Hepatic stellate cell (primary cell): ENCODE data around the gene NAALADL2.

Source experiments
- DNase-seq: peaks from one replicate; pipeline ENCODE4 v3.0.0; 2011; ENCODE audit warnings: low spot score

Gene NAALADL2

DNA sequence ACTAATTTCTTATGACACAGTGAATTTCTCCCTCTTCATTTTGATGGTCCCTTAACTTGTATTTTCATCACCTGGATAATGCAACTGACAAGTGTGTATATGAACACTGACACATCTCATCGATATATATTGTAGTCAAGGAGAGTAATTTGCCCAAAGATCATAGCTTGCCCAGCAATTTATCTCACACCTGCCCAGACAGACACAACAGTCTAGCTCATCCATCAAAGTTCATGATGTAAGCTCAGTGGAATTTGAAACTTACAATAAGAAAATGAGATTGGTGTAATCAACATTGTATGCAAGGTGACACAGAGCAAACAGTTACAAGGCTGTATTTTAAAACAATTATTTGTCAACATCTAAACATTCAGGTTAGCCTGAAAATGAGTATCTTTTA lies 805.8 kb downstream of the NAALADL2 start:
- DNase-seq: no peak

DNA sequence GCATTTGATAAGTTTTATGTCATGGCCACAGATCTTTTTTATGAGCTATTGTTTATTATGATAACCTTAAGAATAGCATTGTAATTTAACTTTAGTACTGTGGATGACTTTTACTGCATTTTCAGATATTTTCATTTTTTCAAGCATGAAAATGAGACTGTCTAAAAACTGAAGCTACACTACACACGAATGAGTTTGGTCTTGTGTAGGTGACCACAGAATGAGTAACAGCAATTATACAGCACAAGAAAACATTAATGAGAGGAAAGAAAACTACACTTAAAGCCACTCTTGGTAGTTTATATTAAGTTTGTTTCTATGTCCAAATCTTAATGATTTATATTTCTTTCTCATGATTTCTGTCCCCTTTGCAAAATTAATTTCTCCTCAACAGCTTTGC lies 809.2 kb downstream of the NAALADL2 start:
- DNase-seq: no peak

DNA sequence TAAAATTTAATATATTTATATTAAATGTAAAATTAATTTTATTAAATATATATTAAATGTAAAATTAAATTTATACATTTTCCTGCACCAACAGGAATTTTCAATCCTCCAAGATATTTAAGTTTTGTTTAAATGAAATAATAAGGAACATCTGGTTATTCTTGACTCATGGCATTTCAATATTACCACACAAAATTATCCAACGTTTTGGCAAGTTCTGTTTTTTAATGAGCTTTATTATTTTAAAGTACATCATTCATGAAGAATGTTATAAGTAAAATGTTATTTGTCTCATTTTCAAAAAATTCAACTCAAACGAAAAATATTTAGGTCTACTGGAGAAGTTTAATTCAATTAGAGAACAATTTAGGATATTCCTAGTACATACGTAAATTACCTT lies 811.4 kb downstream of the NAALADL2 start:
- DNase-seq: no peak

DNA sequence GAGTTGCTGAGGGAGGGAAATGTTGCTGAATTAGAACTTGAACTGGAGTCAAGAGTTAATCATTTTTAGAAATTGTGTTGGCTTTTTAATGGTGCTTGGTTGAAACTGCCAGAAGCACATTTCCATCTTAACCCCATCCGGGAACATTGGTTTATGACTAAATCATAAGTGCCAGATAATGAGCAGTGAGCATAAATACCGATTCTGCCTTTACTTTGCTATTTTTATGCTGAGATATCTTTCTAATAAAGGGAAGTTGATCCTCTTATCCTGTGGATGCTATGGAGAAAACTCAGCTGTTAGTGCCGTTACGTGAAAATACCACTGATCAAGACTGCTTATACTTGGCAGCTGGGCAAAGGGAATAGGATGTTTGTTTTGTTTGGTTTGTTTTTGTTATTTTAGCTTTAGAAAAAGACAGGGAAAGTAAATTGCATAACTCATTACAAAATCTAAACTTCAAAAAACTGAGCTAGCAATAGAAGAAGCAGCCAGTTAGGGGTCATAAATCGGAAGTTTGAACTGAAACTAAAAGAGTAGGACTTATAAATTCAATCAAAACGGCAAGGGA lies 813.1 kb downstream of the NAALADL2 start:
- DNase-seq: peak; percentile 6

- DNase-seq: no peak
These were observed 820.4 kb downstream of the NAALADL2 start for GRCh38 chr3:175679568-175679967.

DNA sequence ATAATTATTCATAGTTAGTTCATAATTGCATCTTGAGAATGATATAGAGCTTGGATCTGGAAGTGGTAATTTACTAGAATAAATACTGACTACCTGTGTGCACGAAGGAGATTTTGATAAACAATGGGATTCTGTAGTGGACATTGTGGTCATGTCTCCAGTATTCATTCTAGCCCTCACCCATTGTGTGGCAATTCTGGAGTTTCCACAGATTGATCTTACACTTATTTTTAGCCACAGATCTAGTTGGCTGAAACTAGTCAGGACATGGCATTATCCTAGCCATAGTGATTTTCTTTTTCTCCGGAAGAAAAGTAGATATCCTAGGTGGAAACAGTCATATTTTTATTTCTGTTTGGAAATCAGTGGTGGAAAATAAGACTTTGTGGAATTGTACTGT lies 833.1 kb downstream of the NAALADL2 start:
- no peak for DNase-seq

DNA sequence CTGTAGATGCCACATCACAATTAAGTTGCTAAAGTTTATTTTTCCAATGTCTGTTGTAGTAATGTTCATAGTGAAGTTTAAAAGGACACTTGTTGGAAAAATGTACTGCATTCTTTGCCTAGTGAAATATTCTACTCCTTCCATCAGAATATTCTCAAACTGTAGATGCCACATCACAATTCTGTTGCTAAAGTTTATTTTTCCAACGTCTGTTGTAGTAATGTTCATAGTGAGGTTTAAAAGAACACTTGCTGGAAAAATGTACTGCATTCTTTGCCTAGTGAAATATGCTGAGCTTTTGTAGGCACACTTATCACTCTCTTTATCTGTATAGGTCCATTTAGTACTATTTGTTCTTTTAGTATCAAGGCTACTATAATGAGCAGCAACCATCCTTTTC lies 836.1 kb downstream of the NAALADL2 start:
- no peak for DNase-seq

GRCh38 chr3:175702956-175703355 lies 843.8 kb downstream of the NAALADL2 start:
- DNase-seq: no peak

- no peak for DNase-seq
These were observed 845.4 kb downstream of the NAALADL2 start for GRCh38 chr3:175704366-175705055.

DNA sequence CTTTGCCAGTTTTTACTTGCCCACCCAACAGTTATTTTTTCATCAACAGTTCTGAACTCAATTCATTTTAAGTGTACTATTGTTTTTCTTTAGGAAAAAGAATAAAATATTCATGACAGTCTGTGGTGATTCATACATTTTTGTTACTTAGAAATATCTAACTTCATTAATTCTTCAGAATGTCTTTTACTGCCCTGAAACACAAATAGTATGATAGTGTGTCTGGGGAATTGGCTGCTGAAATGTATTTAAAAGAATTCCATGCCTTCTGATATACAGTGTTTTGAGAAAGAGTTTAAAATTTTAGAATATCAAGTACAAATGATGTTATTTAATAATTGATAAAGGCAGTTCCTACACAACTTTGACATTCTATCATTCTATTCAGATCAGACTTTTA lies 854.1 kb downstream of the NAALADL2 start:
- no peak for DNase-seq

DNA sequence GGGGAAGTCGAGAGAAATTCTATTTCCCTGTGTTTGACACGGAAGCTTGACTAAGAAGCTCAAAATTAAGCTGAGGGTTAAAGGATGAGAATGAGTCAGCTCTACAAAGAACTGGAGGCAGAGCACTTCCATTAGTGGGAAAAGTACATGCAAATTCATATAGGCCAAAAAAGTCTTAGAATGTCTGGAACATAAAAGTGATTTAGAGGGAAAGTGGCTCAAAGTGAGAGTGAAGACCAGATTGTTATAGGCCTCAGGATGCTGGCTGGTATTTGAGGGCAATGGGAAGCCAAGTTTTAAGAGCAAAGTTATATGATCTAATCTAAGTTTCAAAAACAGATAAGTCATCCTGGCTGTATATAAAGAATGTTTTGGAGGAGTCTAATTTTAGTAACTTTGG lies 857.3 kb downstream of the NAALADL2 start:
- peak; percentile 6 for DNase-seq

DNA sequence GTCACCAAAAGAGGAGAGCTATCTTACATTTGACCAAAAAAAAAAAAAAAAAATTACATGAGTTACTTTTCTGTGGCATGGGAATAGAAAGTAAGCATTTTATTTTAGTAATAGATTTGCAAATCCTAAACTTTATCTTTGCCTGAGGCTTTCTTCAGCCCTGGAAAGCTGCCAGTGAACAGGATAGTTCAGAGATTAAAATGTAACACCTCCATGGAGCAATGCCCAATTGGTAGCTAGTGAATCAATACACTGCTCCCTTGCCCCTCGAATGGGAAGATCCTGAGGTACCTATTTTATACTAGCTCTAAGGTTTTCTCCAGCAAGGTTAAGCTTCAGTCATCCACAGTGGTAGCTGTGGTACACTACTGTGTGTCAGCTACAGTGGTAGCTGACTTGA lies 867.1 kb downstream of the NAALADL2 start:
- DNase-seq: no peak

- DNase-seq: no peak
These were observed 869.4 kb downstream of the NAALADL2 start for GRCh38 chr3:175728566-175728965.

- DNase-seq: no peak
These were observed 870.3 kb downstream of the NAALADL2 start for GRCh38 chr3:175729466-175729865.

- no peak for DNase-seq
These were observed 872.4 kb downstream of the NAALADL2 start for GRCh38 chr3:175731543-175731942.

DNA sequence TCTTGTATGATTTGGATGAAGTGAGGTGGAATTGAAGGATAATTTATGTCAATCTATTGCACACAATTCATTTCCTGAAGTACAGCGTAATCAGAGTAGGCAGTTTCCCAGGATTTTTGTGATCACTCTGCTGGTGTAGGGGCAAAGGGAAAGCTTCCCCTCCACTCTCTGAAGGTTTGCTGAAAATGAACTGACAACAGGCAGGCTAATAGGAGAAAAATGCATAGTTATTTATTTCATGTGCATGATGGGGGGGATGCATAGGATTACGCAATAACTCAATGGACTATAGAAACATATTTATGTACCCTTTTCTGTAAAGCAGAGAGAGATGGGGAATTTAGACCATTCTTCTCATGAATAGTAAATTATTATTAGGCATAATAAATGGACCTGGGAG lies 872.9 kb downstream of the NAALADL2 start:
- DNase-seq: no peak

DNA sequence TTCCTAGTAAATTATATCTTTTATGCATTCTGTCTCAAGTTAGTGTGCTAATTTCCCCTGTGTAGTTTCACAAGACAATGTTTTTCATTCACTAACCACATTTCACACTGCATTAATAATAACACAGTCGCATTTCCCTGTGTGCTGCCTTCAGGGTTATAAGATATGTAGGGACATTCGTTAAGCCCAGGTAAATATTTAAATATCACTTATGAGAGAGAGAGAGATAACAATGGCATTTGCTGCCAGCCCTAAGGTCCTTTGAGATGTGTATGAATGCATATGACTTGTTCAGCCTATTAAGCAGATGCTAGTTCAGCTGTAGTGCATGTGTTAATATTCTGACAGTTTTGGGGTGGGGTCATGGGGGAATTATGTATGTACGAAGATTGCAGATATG lies 876.7 kb downstream of the NAALADL2 start:
- DNase-seq: no peak

DNA sequence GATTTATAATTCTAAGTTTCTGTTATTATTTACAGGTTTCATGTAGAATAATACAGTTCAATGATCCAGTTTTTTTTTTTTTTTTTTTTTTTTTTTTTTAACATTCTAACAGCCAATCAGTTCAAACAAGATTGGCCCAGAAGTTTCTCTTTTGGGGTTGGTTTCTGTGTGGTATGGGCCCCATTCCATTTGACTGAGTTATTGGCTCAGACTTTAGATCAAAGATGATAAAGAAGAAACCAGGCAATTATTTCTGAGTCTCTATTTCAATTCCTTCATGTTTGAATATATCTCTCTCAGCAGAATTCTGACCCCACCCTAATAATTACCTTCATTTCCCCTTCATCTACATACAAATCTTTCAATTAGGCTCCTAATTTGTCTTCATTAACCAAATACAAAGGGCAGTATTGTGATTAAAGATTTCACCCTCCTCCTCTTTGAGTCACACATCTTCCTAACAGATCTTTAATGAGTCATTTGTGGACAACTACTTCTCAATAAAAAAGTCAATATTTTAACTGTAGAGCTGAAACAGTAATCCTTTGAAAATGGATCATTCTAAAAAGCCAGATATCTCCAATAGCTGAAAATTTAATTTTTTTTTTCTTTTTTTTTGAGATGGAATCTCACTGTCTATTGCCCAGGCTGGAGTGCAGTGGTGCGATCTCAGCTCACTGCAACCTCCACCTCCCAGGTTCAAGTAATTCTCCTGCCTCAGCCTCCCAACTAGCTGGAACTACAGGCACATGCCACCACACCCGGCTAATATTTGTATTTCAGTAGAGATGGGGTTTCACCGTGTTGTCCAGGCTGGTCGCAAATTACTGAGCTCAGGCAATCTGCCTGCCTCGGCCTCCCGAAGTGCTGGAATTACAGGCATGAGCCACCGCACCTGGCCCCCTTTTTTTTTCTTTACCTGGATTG lies 878.8 kb downstream of the NAALADL2 start:
- no peak for DNase-seq

GRCh38 chr3:175741951-175742350 lies 882.8 kb downstream of the NAALADL2 start:
- no peak for DNase-seq

GRCh38 chr3:175743733-175744400 lies 884.7 kb downstream of the NAALADL2 start:
- peak; percentile 14 for DNase-seq

DNA sequence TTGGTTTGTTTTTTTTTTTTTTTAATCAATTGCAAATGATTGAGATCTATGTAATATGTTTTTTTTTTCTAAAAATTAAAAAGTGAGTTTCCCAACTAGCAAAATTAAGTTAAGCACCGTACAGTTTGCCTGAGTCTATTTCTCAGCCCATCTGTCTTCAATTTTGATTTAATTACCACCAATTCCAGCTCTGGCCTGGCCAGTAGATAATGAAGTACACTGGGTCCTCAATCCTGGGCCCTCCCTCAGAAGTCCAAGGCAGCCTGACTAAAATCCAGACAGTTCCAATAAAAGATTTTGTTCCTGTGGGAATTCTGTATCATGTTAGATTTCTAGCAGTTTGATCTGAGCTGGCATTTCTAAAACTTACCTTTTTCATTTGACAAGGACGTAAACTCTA lies 887.2 kb downstream of the NAALADL2 start:
- DNase-seq: no peak

- no peak for DNase-seq
These were observed 889.1 kb downstream of the NAALADL2 start for GRCh38 chr3:175748087-175748730.
